ENCODE measurements around the gene ZFAND2B.

GRCh38 chr2:219197388-219197787 is 9.2 kb upstream of the ZFAND2B start:
- TF ChIP-seq POLR2A (IDR thresholded peaks at IDR 0.05) (no peak), EP300 (IDR thresholded peaks at IDR 0.05) (no peak)
- TF ChIP-seq, protein P1, sequence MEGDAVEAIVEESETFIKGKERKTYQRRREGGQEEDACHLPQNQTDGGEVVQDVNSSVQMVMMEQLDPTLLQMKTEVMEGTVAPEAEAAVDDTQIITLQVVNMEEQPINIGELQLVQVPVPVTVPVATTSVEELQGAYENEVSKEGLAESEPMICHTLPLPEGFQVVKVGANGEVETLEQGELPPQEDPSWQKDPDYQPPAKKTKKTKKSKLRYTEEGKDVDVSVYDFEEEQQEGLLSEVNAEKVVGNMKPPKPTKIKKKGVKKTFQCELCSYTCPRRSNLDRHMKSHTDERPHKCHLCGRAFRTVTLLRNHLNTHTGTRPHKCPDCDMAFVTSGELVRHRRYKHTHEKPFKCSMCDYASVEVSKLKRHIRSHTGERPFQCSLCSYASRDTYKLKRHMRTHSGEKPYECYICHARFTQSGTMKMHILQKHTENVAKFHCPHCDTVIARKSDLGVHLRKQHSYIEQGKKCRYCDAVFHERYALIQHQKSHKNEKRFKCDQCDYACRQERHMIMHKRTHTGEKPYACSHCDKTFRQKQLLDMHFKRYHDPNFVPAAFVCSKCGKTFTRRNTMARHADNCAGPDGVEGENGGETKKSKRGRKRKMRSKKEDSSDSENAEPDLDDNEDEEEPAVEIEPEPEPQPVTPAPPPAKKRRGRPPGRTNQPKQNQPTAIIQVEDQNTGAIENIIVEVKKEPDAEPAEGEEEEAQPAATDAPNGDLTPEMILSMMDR (IDR thresholded peaks at IDR 0.05), result no peak

Data from upper lobe of left lung (tissue), 4 donors.